K562 (cell line): ENCODE measurements around the gene DPYSL4.

Experiments used
- RNF2 ChIP-seq: sonication (generic); IDR thresholded peaks from 2 replicates; pipeline ENCODE4 v1.6.1; 2016
- THAP12 ChIP-seq: fragments of 250-450 bp; sonication (Bioruptor Pico); IDR thresholded peaks from 2 replicates; pipeline ENCODE4 v1.9.0; 2021; ENCODE audit warnings: mild to moderate bottlenecking, inconsistent platforms
- ZFX ChIP-seq: sonication (generic); formaldehyde crosslinking; IDR thresholded peaks from 2 replicates; pipeline ENCODE4 v1.8.0; 2022; ENCODE audit warnings: mild to moderate bottlenecking, missing genetic modification reagents, moderate library complexity

- no peak for TF ChIP-seq THAP12
- no peak for TF ChIP-seq RNF2
- TF ChIP-seq ZFX (CRISPR knock-in tag) = no peak
These were observed 36.0 kb downstream of the DPYSL4 start for GRCh38 chr10:132222726-132223125.
